GM21515 (cell line): ENCODE data around the gene PLSCR1.
A peak's percentile ranks its signal among the peaks of the same experiment; 100 is the strongest.
"Not testable (repeated sequence)": the region's sequence is repeated elsewhere in the genome, so short reads cannot be mapped to it uniquely, and the experiment has no call there.

Experiments used
- ATAC-seq: cut with Tn5 transposase; IDR thresholded peaks from one replicate; pipeline ENCODE4 v1.9.1; 2021; ENCODE audit not compliant: unreplicated experiment

The PLSCR1 gene

GRCh38 chr3:146519810-146520209 is 24.6 kb downstream of the PLSCR1 start:
- ATAC-seq: no peak

GRCh38 chr3:146517684-146518435 is 26.5 kb downstream of the PLSCR1 start:
- ATAC-seq: no peak

- no peak for ATAC-seq
These were observed 30.9 kb downstream of the PLSCR1 start for GRCh38 chr3:146513386-146514051.

GRCh38 chr3:146511402-146512134 is 32.8 kb downstream of the PLSCR1 start:
- ATAC-seq: no peak

GRCh38 chr3:146507331-146508120 is 36.9 kb downstream of the PLSCR1 start:
- ATAC-seq: no peak

GRCh38 chr3:146505516-146505915 is 38.9 kb downstream of the PLSCR1 start:
- no peak for ATAC-seq

- no peak for ATAC-seq
These were observed 39.8 kb downstream of the PLSCR1 start for GRCh38 chr3:146504498-146505197.

GRCh38 chr3:146503461-146504202 is 40.8 kb downstream of the PLSCR1 start:
- peak; percentile 98 for ATAC-seq

- no peak for ATAC-seq
These were observed 41.4 kb downstream of the PLSCR1 start for GRCh38 chr3:146502887-146503460.

- ATAC-seq: no peak
These were observed 42.7 kb downstream of the PLSCR1 start for GRCh38 chr3:146501752-146502151.

GRCh38 chr3:146499701-146500100 is 44.7 kb downstream of the PLSCR1 start:
- no peak for ATAC-seq

- ATAC-seq: no peak
These were observed 46.2 kb downstream of the PLSCR1 start for GRCh38 chr3:146498002-146498736.

- ATAC-seq: not testable (repeated sequence)
These were observed 47.1 kb downstream of the PLSCR1 start for GRCh38 chr3:146497145-146497843.

- no peak for ATAC-seq
These were observed 47.7 kb downstream of the PLSCR1 start for GRCh38 chr3:146496726-146497125.

GRCh38 chr3:146496251-146496650 is 48.2 kb downstream of the PLSCR1 start:
- no peak for ATAC-seq

- no peak for ATAC-seq
These were observed 50.6 kb downstream of the PLSCR1 start for GRCh38 chr3:146493761-146494160.

- no peak for ATAC-seq
These were observed 51.2 kb downstream of the PLSCR1 start for GRCh38 chr3:146493221-146493620.

GRCh38 chr3:146491303-146491702 is 53.1 kb downstream of the PLSCR1 start:
- ATAC-seq: no peak
